Measurements from ENCODE around the gene BICD2. TPM values are rescaled to one million over a fixed set of nuclear protein-coding genes. Genes with fewer than 3 reads are reported as not detected.
A peak's percentile ranks its signal among the peaks of the same experiment; 100 is the strongest.

Gene BICD2
- total RNA-seq, 4 donors from 2014 or later = 135 to 201 (median 153) TPM

GRCh38 chr9:92760070-92760469 lies 4.6 kb downstream of the BICD2 start:
- Histone ChIP-seq H3K4me1 (peaks cover 60% of the 10 kb centered on the region), H3K27me3 (no peaks in the 10 kb centered on the region), H3K9me3 (no peaks in the 10 kb centered on the region), H3K36me3 (no peaks in the 10 kb centered on the region), H3K27ac (no peak overlapping the region), H3K4me3 (no peak overlapping the region)
- DNase-seq (ENCODE audit: low spot score in 2 of 2) = peak in 1 of 2 donors; percentile 73
- no CpG with 5 or more reads among the region's 8 CpGs for WGBS
- TF ChIP-seq CTCF (IDR thresholded peaks at IDR 0.05) = no peak
- no peak for TF ChIP-seq EP300 (IDR thresholded peaks at IDR 0.05)
- no peak for TF ChIP-seq POLR2A (IDR thresholded peaks at IDR 0.05)

GRCh38 chr9:92759446-92759845 lies 5.2 kb downstream of the BICD2 start:
- DNase-seq (ENCODE audit: low spot score in 2 of 2) = peak in 1 of 2 donors; percentile 72
- Histone ChIP-seq H3K4me1 (peaks cover 60% of the 10 kb centered on the region), H3K36me3 (no peaks in the 10 kb centered on the region), H3K4me3 (no peak overlapping the region), H3K27me3 (no peaks in the 10 kb centered on the region), H3K9me3 (no peaks in the 10 kb centered on the region), H3K27ac (no peak overlapping the region)
- 67% methylated on average over 2 of the region's 2 CpGs for WGBS
- TF ChIP-seq CTCF (IDR thresholded peaks at IDR 0.05) (no peak), POLR2AphosphoS5 (IDR thresholded peaks at IDR 0.05) (no peak), POLR2A (IDR thresholded peaks at IDR 0.05) (no peak), EP300 (IDR thresholded peaks at IDR 0.05) (no peak)

DNA sequence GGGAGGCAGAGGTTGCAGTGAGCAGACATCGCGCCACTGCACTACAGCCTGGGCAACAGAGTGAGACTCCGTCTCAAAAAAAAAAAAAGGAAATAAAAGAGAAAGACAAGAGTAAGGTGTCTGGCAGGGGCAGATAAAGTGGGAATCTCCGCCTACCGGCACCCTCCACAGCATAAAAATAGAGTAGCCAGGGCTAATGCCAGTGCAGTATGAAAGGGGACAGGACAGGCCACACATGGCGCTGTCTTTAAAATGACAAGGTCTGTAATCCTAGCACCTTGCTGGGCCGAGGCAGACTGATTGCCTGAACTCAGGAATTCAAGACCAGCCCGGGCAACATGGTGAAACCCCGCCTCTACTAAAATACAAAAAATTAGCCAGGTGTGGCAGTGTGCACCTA lies 7.8 kb downstream of the BICD2 start:
- WGBS = 78% methylated on average over 9 of the region's 9 CpGs
- no peak overlapping the region for H3K27ac ChIP-seq

DNA sequence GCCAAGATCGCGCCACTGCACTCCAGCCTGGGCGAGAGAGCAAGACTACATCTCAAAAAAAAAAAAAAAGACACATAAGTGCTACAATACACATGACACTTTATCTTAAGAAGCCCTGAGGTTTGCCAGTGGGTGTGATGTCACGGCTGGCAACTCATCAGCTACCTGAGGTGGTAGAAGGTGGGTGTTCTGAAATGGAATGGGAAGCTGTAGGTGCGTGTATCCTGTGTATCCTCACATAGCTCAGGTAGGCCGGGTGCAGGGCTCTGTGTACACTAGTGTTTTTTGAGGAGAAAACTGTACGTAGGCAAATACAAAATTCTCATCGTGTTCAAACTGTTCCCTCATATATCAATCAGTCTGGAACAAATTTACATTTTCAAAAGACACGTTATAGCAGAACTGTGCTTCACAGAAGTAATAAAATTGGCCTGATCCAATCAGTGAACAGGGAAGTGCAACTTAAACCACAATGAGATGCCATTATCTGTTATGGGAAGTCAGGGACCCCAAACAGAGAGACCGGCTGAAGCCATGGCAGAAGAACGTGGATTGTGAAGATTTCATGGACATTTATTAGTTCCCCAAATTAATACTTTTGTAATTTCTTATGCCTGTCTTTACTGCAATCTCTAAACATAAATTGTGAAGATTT lies 10.4 kb downstream of the BICD2 start:
- H3K4me1 ChIP-seq = peaks cover 64% of the 10 kb centered on the region
- H3K4me3 ChIP-seq = no peak overlapping the region
- peak; percentile 37 to 49 for DNase-seq (ENCODE audit: low spot score in 2 of 2)
- H3K27me3 ChIP-seq = no peaks in the 10 kb centered on the region
- H3K27ac ChIP-seq = peak overlapping the region; percentile 11
- 81% methylated on average over 11 of the region's 11 CpGs for WGBS
- no peaks in the 10 kb centered on the region for H3K36me3 ChIP-seq
- no peak for TF ChIP-seq POLR2AphosphoS5 (IDR thresholded peaks at IDR 0.05)
- TF ChIP-seq CTCF (IDR thresholded peaks at IDR 0.05) = no peak
- TF ChIP-seq POLR2A (IDR thresholded peaks at IDR 0.05) = no peak
- H3K9me3 ChIP-seq = no peaks in the 10 kb centered on the region

More for the DNA sequence above, 7.8 kb downstream of the BICD2 start:
- Histone ChIP-seq H3K4me3 (no peak overlapping the region), H3K27me3 (no peaks in the 10 kb centered on the region), H3K36me3 (no peaks in the 10 kb centered on the region), H3K4me1 (peaks cover 66% of the 10 kb centered on the region), H3K9me3 (no peaks in the 10 kb centered on the region)
- TF ChIP-seq CTCF (IDR thresholded peaks at IDR 0.05) = no peak
- no peak for TF ChIP-seq POLR2A (IDR thresholded peaks at IDR 0.05)
- no peak for TF ChIP-seq POLR2AphosphoS5 (IDR thresholded peaks at IDR 0.05)
- TF ChIP-seq EP300 (IDR thresholded peaks at IDR 0.05) = no peak
- DNase-seq (ENCODE audit: low spot score in 2 of 2) = peak in 1 of 2 donors; percentile 49

DNA sequence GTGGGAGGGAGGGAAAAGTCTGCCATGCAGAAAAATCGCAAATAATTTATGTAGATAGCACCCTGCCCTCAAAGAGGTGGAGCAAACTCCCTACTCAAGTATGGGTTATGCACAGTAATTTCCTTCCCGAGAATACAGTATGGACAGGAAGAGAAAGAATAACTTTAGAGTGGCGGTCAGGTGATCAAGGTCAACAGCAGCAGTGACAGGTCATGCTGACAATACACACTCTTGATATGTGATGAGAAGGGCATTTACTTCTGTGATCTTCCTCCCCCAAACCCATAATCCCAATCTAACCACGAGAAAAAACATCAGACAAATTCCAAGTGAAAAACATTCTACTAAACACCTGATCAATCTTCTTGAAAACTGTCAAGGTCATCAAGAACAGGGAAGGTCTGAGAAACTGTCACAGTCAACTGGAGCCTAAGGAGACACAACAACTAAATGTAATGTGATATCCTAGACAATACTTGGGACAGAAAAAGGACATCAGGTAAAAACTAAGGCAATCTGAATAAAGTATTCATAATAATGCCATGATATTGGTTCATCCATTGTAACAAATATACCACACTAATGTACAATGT lies 11.7 kb downstream of the BICD2 start:
- peak; percentile 9 for DNase-seq (ENCODE audit: low spot score in 2 of 2)
- WGBS = 66% methylated on average over 4 of the region's 4 CpGs
- Histone ChIP-seq H3K4me1 (peaks cover 76% of the 10 kb centered on the region), H3K27ac (peak overlapping the region; percentile 1), H3K9me3 (no peaks in the 10 kb centered on the region), H3K27me3 (no peaks in the 10 kb centered on the region), H3K4me3 (no peak overlapping the region), H3K36me3 (no peaks in the 10 kb centered on the region)
- TF ChIP-seq POLR2AphosphoS5 (IDR thresholded peaks at IDR 0.05) (no peak), POLR2A (IDR thresholded peaks at IDR 0.05) (no peak), EP300 (IDR thresholded peaks at IDR 0.05) (no peak), CTCF (IDR thresholded peaks at IDR 0.05) (no peak)

Measured in suprapubic skin (tissue), 4 donors.